K562 (cell line): ENCODE measurements around the gene PPP1R9A. TPM values are rescaled to one million over a fixed set of nuclear protein-coding genes. Genes with fewer than 3 reads are reported as not detected.

Experiments
- ATAC-seq: fragments of 200-7000 bp; cut with Tn5 transposase; 3 replicates; pipeline ENCODE4 v1.9.1; 2020; ENCODE audit warnings: moderate library complexity
- BruUV-seq: library from RNA; stranded (reverse); fragments of 400-500 nt; replicated peaks from 2 replicates; lab custom pipeline; 2021; lab: Mats Ljungman, UMichigan
- CTCF ChIA-PET: fragments of 300-600 bp; formaldehyde crosslinking; extraction: SDS; loops from one replicate; lab custom pipeline; 2021; ENCODE audit warnings: low intra/inter-chr PET ratio; lab: Yijun Ruan, JAX
- POLR2A ChIA-PET: fragments of 300-600, 350-650 bp; sonication (Branson Sonifier 250); formaldehyde crosslinking; extraction: SDS; loops from one replicate; lab custom pipeline; 2021; ENCODE audit warnings: antibody characterized with exemption, inconsistent platforms; lab: Yijun Ruan, JAX
- DNase-seq, 4 experiments: peaks; one replicate each; pipeline versions ENCODE4 v3.0.0 to v3.0.0-alpha.2; 2011 to 2018; ENCODE audit warnings: low spot score in 3 of 4, mixed read lengths in 3 of 4; ENCODE audit errors: extremely low read depth in 1 of 4
- FAIRE-seq: peaks from 2 replicates; lab custom pipeline; 2011; peaks lifted over from hg19 to GRCh38; lab: Jason Lieb, UNC
- H2AFZ ChIP-seq: 2 replicates; pipeline ENCODE4 v1.6.0; 2011; ENCODE audit warnings: low read depth, low read length, control low read depth, inconsistent platforms
- H3K27ac ChIP-seq: fragments of 200-600 bp; 3 replicates; pipeline ENCODE4 v1.8.0; 2011; ENCODE audit warnings: low read depth, mild to moderate bottlenecking, control low read depth, inconsistent platforms, low read length, moderate library complexity, mixed read lengths; ENCODE audit errors: extremely low read depth
- H3K27me3 ChIP-seq, 2 experiments: fragments of 300-600 bp in 1 of 2; 2 replicates in 1 of 2; 3 replicates in 1 of 2; pipeline versions ENCODE4 v1.6.0 to v1.8.0; 2011; ENCODE audit warnings: inconsistent platforms in 2 of 2, low read length in 2 of 2, mild to moderate bottlenecking in 1 of 2, mixed read lengths in 1 of 2, moderate library complexity in 1 of 2; ENCODE audit not compliant: control insufficient read depth in 2 of 2, insufficient read depth in 2 of 2
- H3K36me3 ChIP-seq: fragments of 300-600 bp; 3 replicates; pipeline ENCODE4 v1.8.0; 2011; ENCODE audit warnings: mild to moderate bottlenecking, low read length, inconsistent platforms; ENCODE audit not compliant: control insufficient read depth, insufficient read depth
- H3K4me1 ChIP-seq, 2 experiments: fragments of 200-600 bp in 1 of 2; replicated peaks in 1 of 2; 2 replicates in 1 of 2; 3 replicates in 1 of 2; pipeline versions ENCODE4 v1.5.1 to v1.8.0; 2011; ENCODE audit warnings: inconsistent platforms in 2 of 2, low read length in 2 of 2, mild to moderate bottlenecking in 1 of 2, mixed read lengths in 1 of 2, moderate library complexity in 1 of 2; ENCODE audit not compliant: control insufficient read depth in 2 of 2, insufficient read depth in 2 of 2
- H3K4me2 ChIP-seq: 2 replicates; pipeline ENCODE4 v1.6.1; 2011; ENCODE audit warnings: low read length, control low read depth, inconsistent platforms, mixed read lengths; ENCODE audit not compliant: insufficient read depth
- H3K4me3 ChIP-seq: fragments of 200-600 bp; sonication (generic), shearing (Covaris generic); 2 replicates; pipeline ENCODE4 v1.5.1; 2016; ENCODE audit warnings: control low read depth, inconsistent platforms
- H3K79me2 ChIP-seq: fragments of 200-600 bp; 3 replicates; pipeline ENCODE4 v1.8.0; 2011; ENCODE audit warnings: low read length, inconsistent platforms; ENCODE audit not compliant: control insufficient read depth, insufficient read depth
- H3K9ac ChIP-seq, 2 experiments: 2 replicates each; pipeline versions ENCODE4 v1.6.0 to v1.6.1; 2011; ENCODE audit warnings: low read depth in 2 of 2, low read length in 2 of 2, control low read depth in 1 of 2, inconsistent platforms in 1 of 2, mild to moderate bottlenecking in 1 of 2, mixed read lengths in 1 of 2; ENCODE audit not compliant: insufficient read depth in 1 of 2
- H3K9me1 ChIP-seq: one replicate; pipeline ENCODE4 v1.6.0; 2011; ENCODE audit warnings: inconsistent platforms, mild to moderate bottlenecking, low read length, moderate library complexity; ENCODE audit not compliant: control insufficient read depth, insufficient read depth
- H3K9me3 ChIP-seq: replicated peaks from 2 replicates; pipeline ENCODE4 v1.5.1; 2011; ENCODE audit warnings: low read depth, low read length, inconsistent platforms; ENCODE audit not compliant: control insufficient read depth, insufficient read depth
- H4K20me1 ChIP-seq: replicated peaks from 2 replicates; pipeline ENCODE4 v1.6.1; 2011; ENCODE audit warnings: low read length, inconsistent platforms, mixed read lengths; ENCODE audit not compliant: control insufficient read depth, insufficient read depth
- ATF1 ChIP-seq, 2 experiments: fragments of 450-650 bp in 1 of 2; IDR thresholded peaks; 2 replicates each; pipeline ENCODE4 v1.6.1; 2016; ENCODE audit warnings: missing compliant biosample characterization in 1 of 2, missing genetic modification characterization in 1 of 2
- CHD1 ChIP-seq: fragments of 200-600 bp; sonication (generic); IDR thresholded peaks from one replicate; pipeline ENCODE4 v1.6.1; 2012; ENCODE audit warnings: mild to moderate bottlenecking, moderate library complexity, low read length, inconsistent platforms
- ESRRA ChIP-seq: fragments of 450-650 bp; IDR thresholded peaks from 2 replicates; pipeline ENCODE4 v1.6.1; 2014; ENCODE audit warnings: low read depth, mild to moderate bottlenecking, moderate library complexity, borderline replicate concordance
- GATA2 ChIP-seq: sonication (generic); formaldehyde crosslinking; IDR thresholded peaks from 2 replicates; pipeline ENCODE4 v1.4.0; 2020; ENCODE audit warnings: mild to moderate bottlenecking, missing genetic modification reagents
- GTF2A2 ChIP-seq: IDR thresholded peaks from 2 replicates; pipeline ENCODE4 v1.6.1; 2016; ENCODE audit warnings: mild to moderate bottlenecking, missing genetic modification characterization, missing compliant biosample characterization
- KAT8 ChIP-seq: fragments of 450-650 bp; IDR thresholded peaks from 2 replicates; pipeline ENCODE4 v1.6.1; 2016; ENCODE audit warnings: low read depth, mild to moderate bottlenecking
- KLF6 ChIP-seq: fragments of 250-450 bp; sonication (Bioruptor Pico); IDR thresholded peaks from 2 replicates; pipeline ENCODE4 v1.4.0; 2020; ENCODE audit warnings: mild to moderate bottlenecking, moderate library complexity, borderline replicate concordance
- NR4A1 ChIP-seq, 2 experiments: fragments of 250-450 bp in 1 of 2; fragments of 450-650 bp in 1 of 2; sonication (Bioruptor Pico) in 1 of 2; IDR thresholded peaks; 2 replicates each; pipeline versions ENCODE4 v1.4.0 to v1.6.1; 2016 to 2020; ENCODE audit warnings: mild to moderate bottlenecking in 2 of 2, missing compliant biosample characterization in 1 of 2, missing genetic modification characterization in 1 of 2, moderate library complexity in 1 of 2
- PHF8 ChIP-seq: fragments of 200-600 bp; sonication (generic); IDR thresholded peaks from 2 replicates; pipeline ENCODE4 v1.6.1; 2012; ENCODE audit warnings: mixed run types, mild to moderate bottlenecking, inconsistent platforms, low read length, moderate library complexity, borderline replicate concordance
- POLR2AphosphoS2 ChIP-seq: IDR thresholded peaks from 2 replicates; pipeline ENCODE4 v1.6.1; 2012; ENCODE audit warnings: low read length, improper control_type of control experiment
- SMARCB1 ChIP-seq: IDR thresholded peaks from 2 replicates; pipeline ENCODE4 v1.6.1; 2011; ENCODE audit warnings: improper control_type of control experiment, low read depth; ENCODE audit not compliant: insufficient read length
- TCF7 ChIP-seq: sonication (generic); IDR thresholded peaks from 2 replicates; pipeline ENCODE4 v1.6.1; 2016; ENCODE audit warnings: antibody characterized with exemption, borderline replicate concordance
- TOE1 ChIP-seq, 2 experiments: fragments of 450-650 bp in 1 of 2; sonication (generic) in 1 of 2; formaldehyde crosslinking in 1 of 2; IDR thresholded peaks; 2 replicates each; pipeline versions ENCODE4 v1.7.1 to v1.8.0; 2016 to 2022; ENCODE audit warnings: borderline replicate concordance in 2 of 2, mild to moderate bottlenecking in 2 of 2, antibody characterized with exemption in 1 of 2, inconsistent platforms in 1 of 2, low read depth in 1 of 2, missing genetic modification reagents in 1 of 2, moderate library complexity in 1 of 2
- ZEB2 ChIP-seq: fragments of 450-650 bp; IDR thresholded peaks from 2 replicates; pipeline ENCODE4 v1.6.1; 2016
- ZNF668 ChIP-seq: fragments of 250-450 bp; sonication (Bioruptor Pico); IDR thresholded peaks from 2 replicates; pipeline ENCODE4 v1.8.0; 2022; ENCODE audit warnings: mild to moderate bottlenecking, inconsistent platforms
- WGBS: fragments of 100-300 bp; shearing (Covaris generic); methylation state at CpG from one replicate; pipeline ENCODE4 v1.1.6; 2016; ENCODE audit warnings: low coverage, mixed read lengths; ENCODE audit not compliant: insufficient coverage; ENCODE audit errors: missing lambda C conversion rate; 5-methylcytosine and 5-hydroxymethylcytosine counted together
- in situ Hi-C: fragments of 300-500 bp; cut with MboI; formaldehyde crosslinking; loops from 4 replicates; pipeline ENCODE4 v1.15.0; 2018; ENCODE audit warnings: inconsistent platforms, mixed read lengths
- intact Hi-C: fragments of 100-400 bp; cut with micrococcal nuclease; formaldehyde crosslinking; loops from 2 replicates; pipeline ENCODE4 v1.14.2; 2022
- polyA plus RNA-seq, 8 experiments: library from polyadenylated mRNA; depleted of rRNA in 4 of 8; stranded (reverse) in 5 of 8; unstranded in 3 of 8; fragments of >200 nt; fragmentation: Nextera tagmentation in 2 of 8; fragmentation: Illumina TruSeq in 1 of 8; extraction: Ambion mirVana in 2 of 8; extraction: Trizol in 1 of 8; gene quantifications; 2 replicates each; pipeline versions ENCODE4 v1.2.1 to v1.2.3, GENCODE V29; 2011 to 2014; ENCODE audit warnings: inconsistent platforms in 1 of 8, missing spikeins in 1 of 8
- total RNA-seq, 7 experiments: library from RNA; depleted of rRNA in 6 of 7; stranded (reverse); fragments of >200 nt in 6 of 7; fragmentation: Illumina TruSeq in 2 of 7; extraction: Trizol in 2 of 7; gene quantifications; 2 replicates each; pipeline versions ENCODE4 v1.2.1 to v1.2.3, GENCODE V29; 2011 to 2021; ENCODE audit warnings: low replicate concordance in 1 of 7
- TF ChIP-seq, protein P1 (sequence below): fragments of 250-450 bp; sonication (Bioruptor Pico); IDR thresholded peaks from 2 replicates; pipeline ENCODE4 v1.8.0; 2022; ENCODE audit warnings: moderate library complexity, mild to moderate bottlenecking, inconsistent platforms

PPP1R9A gene
- total and polyA plus RNA-seq, 9 of the 15 experiments (the other 6 are each of a cell fraction or from before 2014, with no cell fraction given), result 0.24 TPM; not detected in 8

- no peaks in the 10 kb centered on the region for H3K9me1 ChIP-seq
- no TSS peak for BruUV-seq
- H3K27ac ChIP-seq, result no peak overlapping the region
- no peaks in the 10 kb centered on the region for H3K9me3 ChIP-seq
- no peak overlapping the region for H3K4me2 ChIP-seq
- ChIA-PET CTCF (no interaction called here), POLR2A (no interaction called here)
- in situ Hi-C loops, result no loop called here
- no peak for FAIRE-seq
- DNase-seq, result no peak
- intact Hi-C loops, result no loop called here
- no peaks in the 10 kb centered on the region for H3K36me3 ChIP-seq
- no peak overlapping the region for H3K4me3 ChIP-seq
- no peak overlapping the region for H3K9ac ChIP-seq
- H4K20me1 ChIP-seq, result no peaks in the 10 kb centered on the region
- WGBS, result 3% methylated on average over 2 of the region's 2 CpGs
- H2AFZ ChIP-seq, result no peak overlapping the region
- H3K4me1 ChIP-seq, result peaks cover 0 to 3% of the 10 kb centered on the region in 2 experiments; a peak in 1 of 5 replicates
- H3K27me3 ChIP-seq, result no peaks in the 10 kb centered on the region
- no peaks in the 10 kb centered on the region for H3K79me2 ChIP-seq
- TF ChIP-seq POLR2AphosphoS2, result no peak
- no peak for TF ChIP-seq KAT8
- TF ChIP-seq NR4A1 (CRISPR knock-in tag; IDR thresholded peaks at IDR 0.05), result no peak
- no peak for TF ChIP-seq NR4A1 (tag; IDR thresholded peaks at IDR 0.05)
- TF ChIP-seq, protein P1, sequence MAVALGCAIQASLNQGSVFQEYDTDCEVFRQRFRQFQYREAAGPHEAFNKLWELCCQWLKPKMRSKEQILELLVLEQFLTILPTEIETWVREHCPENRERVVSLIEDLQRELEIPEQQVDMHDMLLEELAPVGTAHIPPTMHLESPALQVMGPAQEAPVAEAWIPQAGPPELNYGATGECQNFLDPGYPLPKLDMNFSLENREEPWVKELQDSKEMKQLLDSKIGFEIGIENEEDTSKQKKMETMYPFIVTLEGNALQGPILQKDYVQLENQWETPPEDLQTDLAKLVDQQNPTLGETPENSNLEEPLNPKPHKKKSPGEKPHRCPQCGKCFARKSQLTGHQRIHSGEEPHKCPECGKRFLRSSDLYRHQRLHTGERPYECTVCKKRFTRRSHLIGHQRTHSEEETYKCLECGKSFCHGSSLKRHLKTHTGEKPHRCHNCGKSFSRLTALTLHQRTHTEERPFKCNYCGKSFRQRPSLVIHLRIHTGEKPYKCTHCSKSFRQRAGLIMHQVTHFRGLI (CRISPR knock-in tag), result no peak
- TF ChIP-seq, all 486 proteins: peak for 0
- no peak for ATAC-seq
Measured at GRCh38 chr7:94909179-94909466, 1.7 kb downstream of the PPP1R9A start.

GRCh38 chr7:94912085-94912484 is 4.7 kb downstream of the PPP1R9A start:
- Histone ChIP-seq H3K4me2 (no peak overlapping the region), H3K4me3 (no peak overlapping the region), H3K4me1 (peaks cover 0 to 3% of the 10 kb centered on the region in 2 experiments; a peak in 1 of 5 replicates), H4K20me1 (no peaks in the 10 kb centered on the region), H3K36me3 (no peaks in the 10 kb centered on the region), H3K9me1 (no peaks in the 10 kb centered on the region), H3K27me3 (no peaks in the 10 kb centered on the region), H3K79me2 (no peaks in the 10 kb centered on the region), H2AFZ (no peak overlapping the region), H3K27ac (no peak overlapping the region), H3K9me3 (no peaks in the 10 kb centered on the region), H3K9ac (no peak overlapping the region)
- intact Hi-C loops (no loop called here), in situ Hi-C loops (no loop called here)
- BruUV-seq, result no TSS peak
- ChIA-PET POLR2A (no interaction called here), CTCF (no interaction called here)
- TF ChIP-seq TOE1 (IDR thresholded peaks at IDR 0.05; ENCODE audit: borderline replicate concordance) (no peak), TOE1 (CRISPR knock-in tag; IDR thresholded peaks at IDR 0.05; ENCODE audit: borderline replicate concordance, low read depth) (no peak), TCF7 (no peak), GTF2A2 (tag) (no peak), KLF6 (CRISPR knock-in tag) (no peak), ZEB2 (no peak), PHF8 (no peak), ATF1 (CRISPR knock-in tag; IDR thresholded peaks at IDR 0.05) (no peak), ATF1 (tag; IDR thresholded peaks at IDR 0.05) (no peak), SMARCB1 (no peak), GATA2 (CRISPR knock-in tag) (no peak), ESRRA (no peak), ZNF668 (CRISPR knock-in tag) (no peak), CHD1 (no peak)
- FAIRE-seq (no peak), ATAC-seq (no peak), DNase-seq (no peak)
